Neuronal stem cell (in vitro differentiated cells): ENCODE results near the gene SYNE1.
A peak's percentile ranks its signal among the peaks of the same experiment; 100 is the strongest.

Experiments used
- DNase-seq: peaks from one replicate; pipeline ENCODE4 v3.0.0-alpha.2; 2013; ENCODE audit warnings: low spot score
- H2AFZ ChIP-seq: one replicate; pipeline ENCODE4 v1.6.1; 2013; ENCODE audit warnings: mild to moderate bottlenecking, low read length, inconsistent platforms
- H2AK5ac ChIP-seq: 2 replicates; pipeline ENCODE4 v1.6.1; 2013; ENCODE audit warnings: low read depth, mild to moderate bottlenecking, inconsistent platforms, low read length, moderate library complexity, mixed read lengths
- H2BK120ac ChIP-seq: 2 replicates; pipeline ENCODE4 v1.6.1; 2013; ENCODE audit warnings: low read depth, mild to moderate bottlenecking, inconsistent platforms, low read length, moderate library complexity, mixed read lengths
- H2BK12ac ChIP-seq: one replicate; pipeline ENCODE4 v1.6.1; 2013; ENCODE audit warnings: low read length, inconsistent platforms
- H2BK15ac ChIP-seq: 2 replicates; pipeline ENCODE4 v1.6.1; 2013; ENCODE audit warnings: mild to moderate bottlenecking, low read length, inconsistent platforms, mixed read lengths
- H2BK5ac ChIP-seq: one replicate; pipeline ENCODE4 v1.6.1; 2013; ENCODE audit warnings: inconsistent platforms, mild to moderate bottlenecking, low read length, moderate library complexity
- H3K14ac ChIP-seq: one replicate; pipeline ENCODE4 v1.6.1; 2013; ENCODE audit warnings: low read length, inconsistent platforms
- H3K18ac ChIP-seq: 2 replicates; pipeline ENCODE4 v1.6.1; 2013; ENCODE audit warnings: low read length, inconsistent platforms
- H3K23ac ChIP-seq: 2 replicates; pipeline ENCODE4 v1.6.1; 2013; ENCODE audit warnings: low read depth, mild to moderate bottlenecking, mixed read lengths, low read length, inconsistent platforms; ENCODE audit not compliant: poor library complexity
- H3K27ac ChIP-seq: replicated peaks from 3 replicates; pipeline ENCODE4 v1.5.1; 2013; ENCODE audit warnings: low read length, inconsistent platforms
- H3K27me3 ChIP-seq, 3 experiments: 2 replicates each; pipeline ENCODE4 v1.6.1; 2013; ENCODE audit warnings: low read length in 3 of 3, mild to moderate bottlenecking in 2 of 3, inconsistent platforms in 1 of 3, low read depth in 1 of 3, mixed read lengths in 1 of 3, moderate library complexity in 1 of 3; ENCODE audit not compliant: control insufficient read depth in 3 of 3, insufficient read depth in 3 of 3
- H3K36me3 ChIP-seq, 2 donors: replicated peaks in 1 of 2; 2 replicates each; pipeline ENCODE4 v1.6.1; 2013; ENCODE audit warnings: low read length in 2 of 2; ENCODE audit not compliant: control insufficient read depth in 2 of 2, insufficient read depth in 2 of 2
- H3K4ac ChIP-seq: 2 replicates; pipeline ENCODE4 v1.6.1; 2013; ENCODE audit warnings: inconsistent platforms, mild to moderate bottlenecking, low read length, moderate library complexity
- H3K4me1 ChIP-seq, 2 donors: 1 replicate in 1 of 2; 2 replicates in 1 of 2; pipeline ENCODE4 v1.6.1; 2013; ENCODE audit warnings: low read length in 2 of 2, low read depth in 1 of 2; ENCODE audit not compliant: control insufficient read depth in 2 of 2, insufficient read depth in 1 of 2
- H3K4me2 ChIP-seq: one replicate; pipeline ENCODE4 v1.6.1; 2013; ENCODE audit warnings: mild to moderate bottlenecking, low read length, inconsistent platforms; ENCODE audit not compliant: insufficient read depth, poor library complexity, severe bottlenecking
- H3K4me3 ChIP-seq, 2 donors: 2 replicates each; pipeline ENCODE4 v1.5.1; 2013; ENCODE audit warnings: low read length in 2 of 2, mild to moderate bottlenecking in 2 of 2, inconsistent platforms in 1 of 2, moderate library complexity in 1 of 2
- H3K79me1 ChIP-seq: one replicate; pipeline ENCODE4 v1.6.1; 2013; ENCODE audit warnings: low read depth, mild to moderate bottlenecking, inconsistent platforms, low read length, moderate library complexity
- H3K9ac ChIP-seq: one replicate; pipeline ENCODE4 v1.6.1; 2013; ENCODE audit warnings: mild to moderate bottlenecking, low read depth, low read length, inconsistent platforms; ENCODE audit not compliant: poor library complexity
- H3K9me3 ChIP-seq, 2 donors: replicated peaks in 1 of 2; 2 replicates each; pipeline versions ENCODE3 to v1.6.1; 2013; ENCODE audit warnings: low read length in 2 of 2, mild to moderate bottlenecking in 2 of 2, inconsistent platforms in 1 of 2, low read depth in 1 of 2, mixed read lengths in 1 of 2, moderate library complexity in 1 of 2; ENCODE audit not compliant: control insufficient read depth in 2 of 2, insufficient read depth in 1 of 2
- H4K8ac ChIP-seq: one replicate; pipeline ENCODE4 v1.6.1; 2013; ENCODE audit warnings: low read depth, mild to moderate bottlenecking, inconsistent platforms, low read length, moderate library complexity
- H4K91ac ChIP-seq: one replicate; pipeline ENCODE4 v1.6.1; 2013; ENCODE audit warnings: low read length, low read depth, mild to moderate bottlenecking, inconsistent platforms; ENCODE audit not compliant: poor library complexity
- whole genome bisulfite sequencing, 2 donors: extraction: QIAGEN DNeasy Blood & Tissue Kit; methylation state at CpG; one replicate each; pipeline ENCODE4 v1.1.7; 2013; ENCODE audit warnings: missing lambda C conversion rate in 2 of 2, mixed read lengths in 1 of 2; ENCODE audit not compliant: insufficient read length in 2 of 2, insufficient replicate concordance in 1 of 2; ENCODE audit errors: extremely low coverage in 2 of 2; 5-methylcytosine and 5-hydroxymethylcytosine counted together

Gene SYNE1

GRCh38 chr6:152236370-152237097 is 400.6 kb downstream of the SYNE1 start:
- peaks cover 0 to 11% of the 10 kb centered on the region in 2 donors for H3K36me3 ChIP-seq
- no peaks in the 10 kb centered on the region for H3K27me3 ChIP-seq
- no peak overlapping the region for H3K9ac ChIP-seq
- H3K18ac ChIP-seq: peak overlapping the region; percentile 13
- no peak for DNase-seq
- WGBS, 2 donors: no CpG with 5 or more reads among the region's 8 CpGs
- H3K4me3 ChIP-seq: no peak overlapping the region
- no peak overlapping the region for H3K14ac ChIP-seq
- no peak overlapping the region for H4K8ac ChIP-seq
- no peak overlapping the region for H2AK5ac ChIP-seq
- no peaks in the 10 kb centered on the region for H3K4me1 ChIP-seq
- H2BK15ac ChIP-seq: no peak overlapping the region
- no peak overlapping the region for H3K27ac ChIP-seq
- no peak overlapping the region for H3K23ac ChIP-seq
- H4K91ac ChIP-seq: no peak overlapping the region
- H2BK120ac ChIP-seq: no peak overlapping the region
- no peak overlapping the region for H3K4me2 ChIP-seq
- H2BK12ac ChIP-seq: no peak overlapping the region
- H3K79me1 ChIP-seq: no peaks in the 10 kb centered on the region
- no peak overlapping the region for H2BK5ac ChIP-seq
- H2AFZ ChIP-seq: no peak overlapping the region
- H3K9me3 ChIP-seq: no peaks in the 10 kb centered on the region
- no peak overlapping the region for H3K4ac ChIP-seq

GRCh38 chr6:152233547-152234320 is 403.4 kb downstream of the SYNE1 start:
- Histone ChIP-seq H2AK5ac (no peak overlapping the region), H3K79me1 (no peaks in the 10 kb centered on the region), H3K9me3 (no peaks in the 10 kb centered on the region), H3K4me3 (no peak overlapping the region), H3K27ac (no peak overlapping the region), H2BK12ac (no peak overlapping the region), H4K91ac (no peak overlapping the region), H3K4me1 (no peaks in the 10 kb centered on the region), H3K9ac (no peak overlapping the region), H3K14ac (no peak overlapping the region), H2BK120ac (no peak overlapping the region), H2BK15ac (no peak overlapping the region), H3K27me3 (no peaks in the 10 kb centered on the region), H4K8ac (no peak overlapping the region), H2AFZ (no peak overlapping the region), H3K36me3 (peaks cover 0 to 13% of the 10 kb centered on the region in 2 donors), H3K4ac (no peak overlapping the region), H2BK5ac (no peak overlapping the region), H3K18ac (no peak overlapping the region), H3K4me2 (no peak overlapping the region), H3K23ac (no peak overlapping the region)
- no peak for DNase-seq
- no CpG with 5 or more reads among the region's 17 CpGs for WGBS, 2 donors

GRCh38 chr6:152232501-152233151 is 404.5 kb downstream of the SYNE1 start:
- Histone ChIP-seq H3K9ac (no peak overlapping the region), H2BK5ac (no peak overlapping the region), H3K79me1 (no peaks in the 10 kb centered on the region), H3K27ac (no peak overlapping the region), H3K36me3 (peaks cover 0 to 13% of the 10 kb centered on the region in 2 donors), H3K27me3 (no peaks in the 10 kb centered on the region), H2AFZ (no peak overlapping the region), H4K8ac (no peak overlapping the region), H3K4me2 (no peak overlapping the region), H3K14ac (no peak overlapping the region), H4K91ac (no peak overlapping the region), H2BK120ac (no peak overlapping the region), H2AK5ac (no peak overlapping the region), H3K4me1 (no peaks in the 10 kb centered on the region), H3K4ac (no peak overlapping the region), H3K18ac (no peak overlapping the region), H3K23ac (no peak overlapping the region), H3K9me3 (no peaks in the 10 kb centered on the region), H3K4me3 (no peak overlapping the region), H2BK12ac (no peak overlapping the region), H2BK15ac (no peak overlapping the region)
- WGBS, 2 donors: no CpG with 5 or more reads among the region's 5 CpGs
- DNase-seq: no peak

- Histone ChIP-seq H3K4ac (no peak overlapping the region), H3K14ac (no peak overlapping the region), H3K36me3 (peaks cover 1 to 13% of the 10 kb centered on the region in 2 donors), H2BK12ac (no peak overlapping the region), H2AK5ac (no peak overlapping the region), H3K4me3 (no peak overlapping the region), H2AFZ (no peak overlapping the region), H4K91ac (no peak overlapping the region), H3K4me2 (no peak overlapping the region), H3K27ac (no peak overlapping the region), H3K27me3 (no peaks in the 10 kb centered on the region), H3K9ac (no peak overlapping the region), H4K8ac (no peak overlapping the region), H3K9me3 (no peaks in the 10 kb centered on the region), H3K4me1 (no peaks in the 10 kb centered on the region), H3K23ac (no peak overlapping the region), H3K18ac (no peak overlapping the region), H2BK5ac (no peak overlapping the region), H3K79me1 (no peaks in the 10 kb centered on the region), H2BK120ac (no peak overlapping the region), H2BK15ac (no peak overlapping the region)
- WGBS, 2 donors: no CpG with 5 or more reads among the region's 4 CpGs
- no peak for DNase-seq
Measured at GRCh38 chr6:152229330-152229729, 407.8 kb downstream of the SYNE1 start.
